Vagina (tissue), 2 donors: ENCODE data around the gene HNRNPAB. TPM values are rescaled to one million over a fixed set of nuclear protein-coding genes. Genes with fewer than 3 reads are reported as not detected.

Source experiments
- DNase-seq, 2 donors: peaks; one replicate each; pipeline ENCODE4 v3.0.0-alpha.2; 2017; ENCODE audit errors: extremely low spot score in 2 of 2
- H3K27ac ChIP-seq: fragments of 200-600 bp; sonication (generic); one replicate; pipeline ENCODE4 v1.5.1; 2019
- H3K27me3 ChIP-seq: fragments of 200-600 bp; sonication (generic); one replicate; pipeline ENCODE4 v1.5.1; 2019
- H3K36me3 ChIP-seq, 2 donors: fragments of 200-600 bp; sonication (generic); one replicate each; pipeline ENCODE4 v1.5.1; 2017 to 2019
- H3K4me1 ChIP-seq: fragments of 200-600 bp; sonication (generic); one replicate; pipeline ENCODE4 v1.5.1; 2019
- H3K4me3 ChIP-seq, 2 donors: fragments of 200-600 bp; sonication (generic); 1 replicate in 1 of 2; 2 replicates in 1 of 2; pipeline ENCODE4 v1.5.1; 2016 to 2019
- H3K9me3 ChIP-seq: fragments of 200-600 bp; sonication (generic); one replicate; pipeline ENCODE4 v1.5.1; 2019
- CTCF ChIP-seq, 3 experiments: fragments of 450-650 bp in 2 of 3; fragments of 200-600 bp in 1 of 3; sonication (generic) in 1 of 3; IDR thresholded peaks; one replicate each; pipeline ENCODE4 v1.5.1; 2017 to 2019; ENCODE audit warnings: antibody characterized with exemption in 3 of 3, mild to moderate bottlenecking in 2 of 3, moderate library complexity in 2 of 3
- POLR2A ChIP-seq, 2 donors: fragments of 450-650 bp; IDR thresholded peaks; one replicate each; pipeline ENCODE4 v1.6.1; 2017; ENCODE audit warnings: antibody characterized with exemption in 2 of 2, mild to moderate bottlenecking in 2 of 2, moderate library complexity in 2 of 2
- POLR2AphosphoS5 ChIP-seq, 2 donors: sonication (generic); formaldehyde crosslinking; IDR thresholded peaks; one replicate each; pipeline ENCODE4 v1.9.0; 2017; ENCODE audit warnings: antibody characterized with exemption in 2 of 2, mild to moderate bottlenecking in 2 of 2, low read depth in 1 of 2; ENCODE audit not compliant: insufficient read depth in 1 of 2
- intact Hi-C: fragments of 100-400 bp; cut with DNase I; formaldehyde crosslinking; loops from one replicate; pipeline ENCODE4 v1.15.1; 2023
- total RNA-seq: library from RNA; depleted of rRNA; stranded (reverse); fragments of >200 nt; gene quantifications from one replicate; pipeline ENCODE4 v1.2.3, GENCODE V29; 2016

The HNRNPAB gene
- total RNA-seq, 1 donor from 2014 or later = 92.6 TPM

GRCh38 chr5:178189433-178189832 is 14.9 kb upstream of the HNRNPAB start:
- H3K4me1 ChIP-seq = no peaks in the 10 kb centered on the region
- no peak overlapping the region for H3K4me3 ChIP-seq
- no peak for TF ChIP-seq POLR2A (IDR thresholded peaks at IDR 0.05)
- no peaks in the 10 kb centered on the region for H3K9me3 ChIP-seq
- no peak overlapping the region for H3K27ac ChIP-seq
- DNase-seq = no peak
- H3K27me3 ChIP-seq = no peaks in the 10 kb centered on the region
- H3K36me3 ChIP-seq = no peaks in the 10 kb centered on the region
- intact Hi-C loops = no loop called here

- Histone ChIP-seq H3K27ac (no peak overlapping the region), H3K36me3 (no peaks in the 10 kb centered on the region), H3K4me1 (no peaks in the 10 kb centered on the region), H3K9me3 (no peaks in the 10 kb centered on the region), H3K27me3 (no peaks in the 10 kb centered on the region), H3K4me3 (no peak overlapping the region)
- DNase-seq = no peak
- TF ChIP-seq POLR2A (IDR thresholded peaks at IDR 0.05) = no peak
- TF ChIP-seq CTCF (IDR thresholded peaks at IDR 0.05) = no peak
- no peak for TF ChIP-seq POLR2AphosphoS5 (IDR thresholded peaks at IDR 0.05; ENCODE audit: insufficient read depth in 1 of 2, low read depth in 1 of 2)
- intact Hi-C loops = no loop called here
Observed at GRCh38 chr5:178191661-178192060, 12.7 kb upstream of the HNRNPAB start.

- no peak overlapping the region for H3K27ac ChIP-seq
- no peaks in the 10 kb centered on the region for H3K27me3 ChIP-seq
- DNase-seq = no peak
- H3K9me3 ChIP-seq = no peaks in the 10 kb centered on the region
- intact Hi-C loops = no loop called here
- H3K4me3 ChIP-seq = no peak overlapping the region
- no peaks in the 10 kb centered on the region for H3K4me1 ChIP-seq
- TF ChIP-seq POLR2A (IDR thresholded peaks at IDR 0.05) = no peak
- peak in 1 of 2 donors; percentile 20 for TF ChIP-seq POLR2AphosphoS5 (IDR thresholded peaks at IDR 0.05; ENCODE audit: insufficient read depth in 1 of 2, low read depth in 1 of 2)
- no peak for TF ChIP-seq CTCF (IDR thresholded peaks at IDR 0.05)
- no peaks in the 10 kb centered on the region for H3K36me3 ChIP-seq
Observed at GRCh38 chr5:178192244-178192643, 12.1 kb upstream of the HNRNPAB start.

- TF ChIP-seq POLR2AphosphoS5 (IDR thresholded peaks at IDR 0.05; ENCODE audit: insufficient read depth in 1 of 2, low read depth in 1 of 2) (no peak), POLR2A (IDR thresholded peaks at IDR 0.05) (no peak), CTCF (IDR thresholded peaks at IDR 0.05) (no peak)
- H3K27ac ChIP-seq = no peak overlapping the region
- DNase-seq = no peak
- intact Hi-C loops = no loop called here
- H3K4me3 ChIP-seq = no peak overlapping the region
- H3K4me1 ChIP-seq = no peaks in the 10 kb centered on the region
- H3K36me3 ChIP-seq = no peaks in the 10 kb centered on the region
- H3K9me3 ChIP-seq = no peaks in the 10 kb centered on the region
- H3K27me3 ChIP-seq = no peaks in the 10 kb centered on the region
Observed at GRCh38 chr5:178192787-178193186, 11.5 kb upstream of the HNRNPAB start.

- TF ChIP-seq POLR2A (IDR thresholded peaks at IDR 0.05) (no peak), CTCF (IDR thresholded peaks at IDR 0.05) (no peak), POLR2AphosphoS5 (IDR thresholded peaks at IDR 0.05; ENCODE audit: insufficient read depth in 1 of 2, low read depth in 1 of 2) (no peak)
- intact Hi-C loops = no loop called here
- H3K4me1 ChIP-seq = no peaks in the 10 kb centered on the region
- no peak overlapping the region for H3K4me3 ChIP-seq
- H3K27me3 ChIP-seq = no peaks in the 10 kb centered on the region
- no peak for DNase-seq
- H3K9me3 ChIP-seq = no peaks in the 10 kb centered on the region
- no peak overlapping the region for H3K27ac ChIP-seq
- no peaks in the 10 kb centered on the region for H3K36me3 ChIP-seq
Observed at GRCh38 chr5:178193251-178193809, 11.0 kb upstream of the HNRNPAB start.
